GM21447 (cell line): ENCODE measurements around the gene JPH2.

Experiments
- ATAC-seq: cut with Tn5 transposase; IDR thresholded peaks from one replicate; pipeline ENCODE4 v1.9.1; 2021; ENCODE audit not compliant: unreplicated experiment

The JPH2 gene

GRCh38 chr20:44187772-44188709, 1.1 kb upstream of the JPH2 start:
- ATAC-seq = no peak

- no peak for ATAC-seq
Measured at GRCh38 chr20:44186674-44187053, 324 bp downstream of the JPH2 start.

- no peak for ATAC-seq
Measured at GRCh38 chr20:44186201-44186600, 787 bp downstream of the JPH2 start.

GRCh38 chr20:44185574-44185973, 1.4 kb downstream of the JPH2 start:
- no peak for ATAC-seq

- ATAC-seq = no peak
Measured at GRCh38 chr20:44183282-44183681, 3.7 kb downstream of the JPH2 start.

GRCh38 chr20:44182863-44183262, 4.1 kb downstream of the JPH2 start:
- ATAC-seq = no peak

GRCh38 chr20:44182135-44182765, 4.7 kb downstream of the JPH2 start:
- no peak for ATAC-seq

GRCh38 chr20:44181611-44182010, 5.4 kb downstream of the JPH2 start:
- ATAC-seq = no peak

GRCh38 chr20:44180814-44181213, 6.2 kb downstream of the JPH2 start:
- no peak for ATAC-seq

- ATAC-seq = no peak
Measured at GRCh38 chr20:44176833-44177534, 10.0 kb downstream of the JPH2 start.

- ATAC-seq = no peak
Measured at GRCh38 chr20:44174996-44175765, 11.8 kb downstream of the JPH2 start.

- no peak for ATAC-seq
Measured at GRCh38 chr20:44173846-44174245, 13.1 kb downstream of the JPH2 start.

- ATAC-seq = no peak
Measured at GRCh38 chr20:44173116-44173515, 13.9 kb downstream of the JPH2 start.

GRCh38 chr20:44172572-44172950, 14.4 kb downstream of the JPH2 start:
- ATAC-seq = no peak

- ATAC-seq = no peak
Measured at GRCh38 chr20:44171775-44172571, 15.0 kb downstream of the JPH2 start.

- ATAC-seq = no peak
Measured at GRCh38 chr20:44170816-44171410, 16.1 kb downstream of the JPH2 start.

- no peak for ATAC-seq
Measured at GRCh38 chr20:44167736-44168135, 19.3 kb downstream of the JPH2 start.

GRCh38 chr20:44166477-44166876, 20.5 kb downstream of the JPH2 start:
- no peak for ATAC-seq

GRCh38 chr20:44166008-44166407, 21.0 kb downstream of the JPH2 start:
- no peak for ATAC-seq

GRCh38 chr20:44160133-44160532, 26.9 kb downstream of the JPH2 start:
- ATAC-seq = no peak
